IMR-90 (cell line): ENCODE data around the gene AGAP1. TPM values are rescaled to one million over a fixed set of nuclear protein-coding genes. Genes with fewer than 3 reads are reported as not detected.

Source experiments
- ATAC-seq: fragments of 200-7000 bp; cut with Tn5 transposase; 2 replicates; pipeline ENCODE4 v1.9.1; 2020; ENCODE audit warnings: low read depth, mild to moderate bottlenecking, moderate library complexity
- BruUV-seq: library from RNA; stranded (reverse); fragments of 400-500 nt; replicated peaks from 2 replicates; lab custom pipeline; 2021; lab: Mats Ljungman, UMichigan
- CTCF ChIA-PET: fragments of 300-600 bp; formaldehyde crosslinking; extraction: SDS; loops from one replicate; lab custom pipeline; 2021; ENCODE audit warnings: antibody characterized with exemption; lab: Yijun Ruan, JAX
- POLR2A ChIA-PET: fragments of 300-600 bp; sonication (Branson Sonifier 250); formaldehyde crosslinking; loops from one replicate; lab custom pipeline; 2022; ENCODE audit warnings: antibody characterized with exemption; ENCODE audit not compliant: unreplicated experiment; lab: Charles Lee
- DNase-seq: peaks from one replicate; pipeline ENCODE4 v3.0.0; 2013
- H2AFZ ChIP-seq: replicated peaks from 2 replicates; pipeline ENCODE3; 2013; ENCODE audit warnings: low read length, mild to moderate bottlenecking; ENCODE audit not compliant: poor library complexity
- H2AK5ac ChIP-seq: 2 replicates; pipeline ENCODE4 v1.6.1; 2013; ENCODE audit warnings: low read depth, low read length, inconsistent platforms
- H2AK9ac ChIP-seq: replicated peaks from 2 replicates; pipeline ENCODE3; 2013; ENCODE audit warnings: mild to moderate bottlenecking, low read depth, low read length, moderate library complexity; ENCODE audit not compliant: poor library complexity
- H2BK120ac ChIP-seq: 2 replicates; pipeline ENCODE4 v1.6.1; 2013; ENCODE audit warnings: low read depth, low read length, inconsistent platforms
- H2BK15ac ChIP-seq: 3 replicates; pipeline ENCODE4 v1.6.1; 2013; ENCODE audit warnings: low read depth, low read length, inconsistent platforms
- H2BK20ac ChIP-seq: 2 replicates; pipeline ENCODE4 v1.6.1; 2013; ENCODE audit warnings: low read depth, mild to moderate bottlenecking, inconsistent platforms, low read length, moderate library complexity
- H2BK5ac ChIP-seq: 2 replicates; pipeline ENCODE4 v1.6.1; 2013; ENCODE audit warnings: mild to moderate bottlenecking, low read depth, low read length, inconsistent platforms; ENCODE audit not compliant: poor library complexity, severe bottlenecking
- H3K14ac ChIP-seq: replicated peaks from 2 replicates; pipeline ENCODE4 v1.6.1; 2013; ENCODE audit warnings: low read depth, low read length, inconsistent platforms
- H3K18ac ChIP-seq: 2 replicates; pipeline ENCODE4 v1.6.1; 2013; ENCODE audit warnings: low read depth, low read length, control low read depth
- H3K23ac ChIP-seq: 2 replicates; pipeline ENCODE4 v1.6.1; 2013; ENCODE audit warnings: low read depth, low read length, inconsistent platforms
- H3K27ac ChIP-seq: 2 replicates; pipeline ENCODE4 v1.5.1; 2013; ENCODE audit warnings: mild to moderate bottlenecking, control low read depth, low read length; ENCODE audit not compliant: insufficient read depth
- H3K27me3 ChIP-seq: 2 replicates; pipeline ENCODE4 v1.6.1; 2013; ENCODE audit warnings: low read length; ENCODE audit not compliant: control insufficient read depth, insufficient read depth
- H3K36me3 ChIP-seq: 2 replicates; pipeline ENCODE4 v1.6.1; 2013; ENCODE audit warnings: low read length, mixed read lengths; ENCODE audit not compliant: control insufficient read depth, insufficient read depth
- H3K4ac ChIP-seq: 2 replicates; pipeline ENCODE4 v1.6.1; 2013; ENCODE audit warnings: low read depth, low read length, inconsistent platforms
- H3K4me1 ChIP-seq: 2 replicates; pipeline ENCODE4 v1.6.1; 2013; ENCODE audit warnings: low read length, mixed read lengths; ENCODE audit not compliant: control insufficient read depth, insufficient read depth
- H3K4me2 ChIP-seq: 2 replicates; pipeline ENCODE4 v1.6.1; 2013; ENCODE audit warnings: low read depth, mild to moderate bottlenecking, control low read depth, low read length, moderate library complexity
- H3K4me3 ChIP-seq: 2 replicates; pipeline ENCODE4 v1.5.1; 2013; ENCODE audit warnings: low read depth, mild to moderate bottlenecking, control low read depth, low read length, moderate library complexity; ENCODE audit not compliant: insufficient read depth
- H3K56ac ChIP-seq: 2 replicates; pipeline ENCODE4 v1.6.1; 2013; ENCODE audit warnings: low read length, inconsistent platforms; ENCODE audit not compliant: insufficient read depth; ENCODE audit errors: extremely low read depth
- H3K79me1 ChIP-seq, 2 experiments: 2 replicates each; pipeline ENCODE4 v1.6.1; 2013; ENCODE audit warnings: low read length in 2 of 2, inconsistent platforms in 1 of 2, low read depth in 1 of 2
- H3K9ac ChIP-seq: 2 replicates; pipeline ENCODE4 v1.6.1; 2013; ENCODE audit warnings: low read depth, low read length, control low read depth
- H3K9me1 ChIP-seq: 2 replicates; pipeline ENCODE4 v1.6.1; 2013; ENCODE audit warnings: low read length, inconsistent platforms; ENCODE audit not compliant: insufficient read depth
- H3K9me3 ChIP-seq: 2 replicates; pipeline ENCODE4 v1.6.1; 2013; ENCODE audit warnings: low read length; ENCODE audit not compliant: control insufficient read depth, insufficient read depth
- H4K20me1 ChIP-seq: 2 replicates; pipeline ENCODE4 v1.6.1; 2013; ENCODE audit warnings: low read length, inconsistent platforms; ENCODE audit not compliant: insufficient read depth
- H4K5ac ChIP-seq: 2 replicates; pipeline ENCODE4 v1.6.1; 2013; ENCODE audit warnings: mild to moderate bottlenecking, low read depth, low read length, control low read depth
- H4K8ac ChIP-seq, 2 experiments: 2 replicates each; pipeline ENCODE4 v1.6.1; 2013; ENCODE audit warnings: low read depth in 2 of 2, low read length in 2 of 2, control low read depth in 1 of 2, inconsistent platforms in 1 of 2
- H4K91ac ChIP-seq: 2 replicates; pipeline ENCODE4 v1.6.1; 2013; ENCODE audit warnings: low read depth, low read length, inconsistent platforms; ENCODE audit not compliant: insufficient read depth
- BHLHE40 ChIP-seq: fragments of 150-350 bp; IDR thresholded peaks from 2 replicates; pipeline ENCODE4 v1.6.1; 2016; ENCODE audit warnings: mild to moderate bottlenecking, low read depth, low read length
- MAFK ChIP-seq: IDR thresholded peaks from 2 replicates; pipeline ENCODE4 v1.6.1; 2012; ENCODE audit warnings: low read depth, low read length, improper control_type of control experiment
- MAZ ChIP-seq: IDR thresholded peaks from 2 replicates; pipeline ENCODE4 v1.6.1; 2012; ENCODE audit warnings: low read depth, mild to moderate bottlenecking, low read length, improper control_type of control experiment, moderate library complexity, borderline replicate concordance
- WGBS, 2 experiments: methylation state at CpG; one replicate each; pipeline versions ENCODE4 v1.1.5 to v1.1.7; 2013; ENCODE audit warnings: missing lambda C conversion rate in 2 of 2; ENCODE audit not compliant: insufficient read length in 1 of 2; ENCODE audit errors: extremely low coverage in 2 of 2; 5-methylcytosine and 5-hydroxymethylcytosine counted together
- dilution Hi-C: fragments of 300-500 bp; cut with HindIII; formaldehyde crosslinking; loops from one replicate; pipeline ENCODE4 v1.14.3; 2018; ENCODE audit warnings: low sequenced_read_pairs; ENCODE audit not compliant: unreplicated experiment
- in situ Hi-C: fragments of 300-500 bp; cut with MboI; formaldehyde crosslinking; loops from 3 replicates; pipeline ENCODE4 v1.14.3; 2019; ENCODE audit warnings: low sequenced_read_pairs, inconsistent platforms, mixed read lengths
- intact Hi-C: fragments of 100-400 bp; cut with micrococcal nuclease; formaldehyde crosslinking; loops from 2 replicates; pipeline ENCODE4 v1.10.0; 2022
- polyA plus RNA-seq, 3 experiments: library from polyadenylated mRNA; depleted of rRNA; stranded (reverse); fragments of >200 nt; gene quantifications; 2 replicates each; pipeline ENCODE4 v1.2.3, GENCODE V29; 2012; ENCODE audit warnings: low replicate concordance in 1 of 3
- total RNA-seq: library from RNA; depleted of rRNA; stranded (reverse); fragments of >200 nt; gene quantifications from 2 replicates; pipeline ENCODE4 v1.2.3, GENCODE V29; 2012
- TF ChIP-seq, protein P1 (sequence below): fragments of 150-350 bp; IDR thresholded peaks from 2 replicates; pipeline ENCODE4 v1.6.1; 2017; ENCODE audit warnings: mild to moderate bottlenecking, antibody characterized with exemption, low read length, low read depth

The AGAP1 gene
- total and polyA plus RNA-seq, 2 of the 4 experiments (the other 2 are of a cell fraction), result 15.1 to 16.4 TPM

DNA sequence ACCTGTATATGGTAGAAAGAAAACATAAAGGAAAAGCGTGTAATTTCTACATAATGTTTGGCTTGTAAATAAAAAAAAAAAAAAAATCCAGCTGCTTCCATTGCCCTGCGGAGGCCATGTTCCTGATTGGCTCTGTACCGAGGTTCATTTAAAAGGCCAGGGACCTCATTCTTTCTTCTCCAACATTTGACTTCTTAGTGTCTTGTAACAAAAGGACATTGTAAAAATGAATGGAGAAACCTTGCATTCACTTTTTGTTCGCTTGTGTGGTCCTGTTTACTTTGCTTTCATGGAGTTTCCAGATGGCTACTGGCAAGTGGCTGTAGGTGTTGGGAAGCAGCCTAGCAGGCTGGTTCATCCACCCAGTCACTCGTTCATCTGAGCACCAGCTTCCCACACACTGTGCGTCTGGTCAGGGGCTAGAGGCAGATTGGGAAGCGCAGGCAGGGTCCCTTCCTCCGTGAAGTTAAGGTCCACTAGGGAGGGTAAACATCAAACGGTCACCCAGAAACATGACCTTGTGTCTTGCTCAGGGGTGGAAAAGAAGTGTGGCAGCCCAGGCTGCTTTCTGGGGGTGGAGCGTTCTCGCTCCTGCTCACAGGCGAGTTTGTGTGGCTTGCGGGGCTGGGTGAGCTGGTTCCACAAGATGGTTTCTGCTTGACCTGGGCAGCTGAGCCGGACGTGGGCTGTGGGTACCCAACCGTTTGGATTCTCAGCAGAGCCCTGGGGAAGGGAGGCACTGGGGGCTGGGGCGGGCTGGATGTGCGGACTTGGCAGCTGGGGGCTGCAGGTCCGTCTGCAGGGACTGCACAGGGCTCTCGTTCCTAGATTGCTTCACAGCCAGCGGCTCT is 260.7 kb downstream of the AGAP1 start:
- Histone ChIP-seq H3K9ac (no peak overlapping the region), H2AK5ac (no peak overlapping the region), H2AK9ac (no peak overlapping the region), H3K9me1 (peaks cover 4% of the 10 kb centered on the region; the same call in 1 of the 2 replicates), H3K79me1 (no peaks in the 10 kb centered on the region; a peak in 1 of 4 replicates), H2BK5ac (no peak overlapping the region), H3K4me1 (peaks cover 2% of the 10 kb centered on the region), H3K4me2 (no peak overlapping the region), H4K5ac (no peak overlapping the region), H3K14ac (no peak overlapping the region), H3K4me3 (no peak overlapping the region), H2BK120ac (no peak overlapping the region), H3K36me3 (peaks cover 6% of the 10 kb centered on the region), H3K56ac (no peak overlapping the region), H3K27ac (no peak overlapping the region), H3K27me3 (no peaks in the 10 kb centered on the region), H4K20me1 (no peaks in the 10 kb centered on the region; the same call in 1 of the 2 replicates), H3K4ac (no peak overlapping the region), H2AFZ (no peak overlapping the region), H2BK20ac (no peak overlapping the region), H4K91ac (no peak overlapping the region), H2BK15ac (no peak overlapping the region), H3K9me3 (no peaks in the 10 kb centered on the region), H4K8ac (no peak overlapping the region), H3K23ac (no peak overlapping the region), H3K18ac (no peak overlapping the region)
- ATAC-seq (no peak), DNase-seq (no peak)
- CTCF ChIA-PET, result interaction anchor here (0.6 kb wide), 1 partner anchor 616 kb away, joined by 3 read pairs; no protein-coding TSS in a partner anchor
- in situ Hi-C loops (no loop called here), dilution Hi-C loops (no loop called here), intact Hi-C loops (no loop called here)
- TF ChIP-seq, protein P1, sequence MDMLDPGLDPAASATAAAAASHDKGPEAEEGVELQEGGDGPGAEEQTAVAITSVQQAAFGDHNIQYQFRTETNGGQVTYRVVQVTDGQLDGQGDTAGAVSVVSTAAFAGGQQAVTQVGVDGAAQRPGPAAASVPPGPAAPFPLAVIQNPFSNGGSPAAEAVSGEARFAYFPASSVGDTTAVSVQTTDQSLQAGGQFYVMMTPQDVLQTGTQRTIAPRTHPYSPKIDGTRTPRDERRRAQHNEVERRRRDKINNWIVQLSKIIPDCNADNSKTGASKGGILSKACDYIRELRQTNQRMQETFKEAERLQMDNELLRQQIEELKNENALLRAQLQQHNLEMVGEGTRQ, result no peak
- TF ChIP-seq BHLHE40 (no peak), MAZ (no peak), MAFK (no peak)
- POLR2A ChIA-PET, result interaction anchor here (0.6 kb wide), 1 partner anchor 1134 kb away, joined by 5 read pairs; no protein-coding TSS in a partner anchor
- no TSS peak for BruUV-seq
- WGBS, 2 experiments, result 92% methylated on average over 5 of the region's 21 CpGs; no CpG with 5 or more reads in 1 of the 2 experiments
